ENCODE results near the gene DGCR2. TPM values are rescaled to one million over a fixed set of nuclear protein-coding genes. Genes with fewer than 3 reads are reported as not detected.

The DGCR2 gene
- total and polyA plus RNA-seq, 2 of the 8 experiments (the other 6 are each of a cell fraction or from before 2014, with no cell fraction given): 42.3 to 62.2 TPM

DNA sequence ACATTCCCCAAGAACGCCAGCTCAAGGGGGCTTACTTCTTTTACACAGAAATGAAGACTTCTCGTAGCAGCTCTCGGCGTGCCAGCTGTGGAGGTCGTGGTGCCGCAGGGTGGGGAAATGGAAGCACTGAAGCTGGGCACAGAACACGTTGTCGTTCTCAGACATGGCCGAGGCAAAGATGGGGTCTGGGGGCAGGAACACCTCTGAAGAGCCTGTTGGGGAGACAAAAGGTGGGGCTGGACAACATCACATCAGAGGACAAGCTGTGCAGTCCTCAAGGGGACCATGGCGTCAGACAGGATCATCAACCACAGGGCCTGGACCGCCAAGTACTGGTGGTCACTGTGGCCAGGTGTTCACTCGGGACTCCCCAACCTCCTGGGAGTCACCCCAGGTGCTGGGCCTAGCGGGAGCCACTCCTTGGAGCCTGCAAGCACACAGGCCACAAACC is 65.2 kb downstream of the DGCR2 start:
- H2AK5ac ChIP-seq (ENCODE audit: low read depth, low read length): no peak overlapping the region
- FAIRE-seq (no peak), DNase-seq (ENCODE audit: low read depth in 1 of 2, low spot score in 2 of 2) (no peak)
- no peaks in the 10 kb centered on the region for H3K9me3 ChIP-seq (ENCODE audit: insufficient read depth in 2 of 2, low read depth in 1 of 2, low read length in 1 of 2)
- H3K18ac ChIP-seq (ENCODE audit: extremely low read depth, low read length): no peak overlapping the region
- no peak overlapping the region for H4K91ac ChIP-seq (replicated peaks; ENCODE audit: insufficient read length, low read length)
- peaks cover 2 to 12% of the 10 kb centered on the region in 2 experiments for H4K20me1 ChIP-seq (replicated peaks in 1 of 2; ENCODE audit: control insufficient read depth in 1 of 2, insufficient read depth in 2 of 2, low read length in 2 of 2)
- H3K9ac ChIP-seq (replicated peaks in 1 of 4; ENCODE audit: extremely low read depth in 1 of 4, low read depth in 3 of 4, low read length in 3 of 4): no peak overlapping the region
- peaks cover 3 to 42% (median 12%) of the 10 kb centered on the region in 4 experiments; a peak in 6 of 8 replicates for H3K36me3 ChIP-seq (ENCODE audit: control insufficient read depth in 2 of 4, insufficient read depth in 4 of 4, low read length in 3 of 4)
- no peak overlapping the region for H2BK120ac ChIP-seq (replicated peaks; ENCODE audit: low read depth, low read length)
- H4K8ac ChIP-seq (ENCODE audit: extremely low read depth, insufficient read depth, low read length): no peak overlapping the region
- no peak overlapping the region for H3K14ac ChIP-seq (ENCODE audit: insufficient read length)
- H3K4me1 ChIP-seq (replicated peaks in 1 of 4; ENCODE audit: control insufficient read depth in 3 of 4, insufficient read depth in 4 of 4, low read length in 3 of 4): no peaks in the 10 kb centered on the region
- H3K79me2 ChIP-seq (ENCODE audit: control insufficient read depth in 1 of 2, insufficient read depth in 2 of 2, low read length in 2 of 2): no peaks in the 10 kb centered on the region
- no peak overlapping the region for H4K5ac ChIP-seq (ENCODE audit: insufficient read length, low read depth, low read length)
- no peak overlapping the region for H3K27ac ChIP-seq (ENCODE audit: low read depth, low read length)
- no peak overlapping the region for H3K4me3 ChIP-seq (ENCODE audit: extremely low read depth in 1 of 4, insufficient read depth in 2 of 4, low read depth in 3 of 4, low read length in 4 of 4)
- H2AFZ ChIP-seq (ENCODE audit: low read length): no peak overlapping the region
- H3K23me2 ChIP-seq (ENCODE audit: low read depth, low read length): no peaks in the 10 kb centered on the region
- no peak overlapping the region for H2BK5ac ChIP-seq (ENCODE audit: low read depth, low read length)
- H3K56ac ChIP-seq (replicated peaks; ENCODE audit: insufficient read length, low read depth, low read length): no peak overlapping the region
- no peaks in the 10 kb centered on the region for H3K27me3 ChIP-seq (replicated peaks in 1 of 4; ENCODE audit: control insufficient read depth in 3 of 4, extremely low read depth in 1 of 4, insufficient read depth in 3 of 4, low read length in 3 of 4)
- WGBS, 2 experiments (ENCODE audit: extremely low coverage in 1 of 2, insufficient coverage in 1 of 2, insufficient read length in 1 of 2, insufficient replicate concordance in 2 of 2, low coverage in 1 of 2, low lambda C conversion rate in 2 of 2, missing lambda C conversion rate in 1 of 2): 92% methylated on average over 13 of the region's 13 CpGs; no CpG with 5 or more reads in 1 of the 2 experiments
- no peak overlapping the region for H3K23ac ChIP-seq (ENCODE audit: insufficient read length)
- H3K79me1 ChIP-seq (ENCODE audit: low read depth, low read length): no peaks in the 10 kb centered on the region; the same call in none of the 2 replicates
- H2BK15ac ChIP-seq (ENCODE audit: low read length): no peak overlapping the region
- no peak overlapping the region for H3K4me2 ChIP-seq (ENCODE audit: insufficient read depth in 1 of 2, low read depth in 2 of 2, low read length in 2 of 2)
- H3K4ac ChIP-seq (replicated peaks; ENCODE audit: insufficient read length, low read depth, low read length): no peak overlapping the region
- H2BK20ac ChIP-seq (ENCODE audit: low read length): no peak overlapping the region
- ChIA-PET POLR2A (ENCODE audit: partially characterized antibody) (no interaction called here), CTCF (ENCODE audit: partially characterized antibody) (interaction anchor here (1.2 to 1.8 kb wide), 3 partner anchors 9 to 48 kb away, joined by 3 to 4 read pairs (median 4); no protein-coding TSS in a partner anchor)
- no peak overlapping the region for H2BK12ac ChIP-seq (ENCODE audit: low read depth, low read length)
- TF ChIP-seq SRF (IDR thresholded peaks at IDR 0.05; ENCODE audit: low read depth, low read length): no peak
- no peak for TF ChIP-seq POLR2AphosphoS5 (IDR thresholded peaks at IDR 0.05; ENCODE audit: low read depth, low read length)
- no peak for TF ChIP-seq RXRA (IDR thresholded peaks at IDR 0.05; ENCODE audit: insufficient read depth, low read depth, low read length)
- no peak for TF ChIP-seq RFX5 (IDR thresholded peaks at IDR 0.05; ENCODE audit: borderline replicate concordance, low read depth, low read length)
- no peak for TF ChIP-seq SAP30 (IDR thresholded peaks at IDR 0.05; ENCODE audit: insufficient read depth, insufficient replicate concordance, low read length)
- no peak for TF ChIP-seq KDM5A (IDR thresholded peaks at IDR 0.05; ENCODE audit: low read length)
- TF ChIP-seq EGR1 (IDR thresholded peaks at IDR 0.05; ENCODE audit: borderline replicate concordance, low read depth, low read length): no peak
- TF ChIP-seq KDM4A (IDR thresholded peaks at IDR 0.05; ENCODE audit: low read depth, low read length, severe bottlenecking): no peak
- no peak for TF ChIP-seq TEAD4 (IDR thresholded peaks at IDR 0.05; ENCODE audit: low read depth, low read length)
- no peak for TF ChIP-seq GABPA (IDR thresholded peaks at IDR 0.05; ENCODE audit: borderline replicate concordance, insufficient read depth, low read length)
- no peak for TF ChIP-seq JUN (IDR thresholded peaks at IDR 0.05; ENCODE audit: low read depth, low read length)
- no peak for TF ChIP-seq CEBPB (IDR thresholded peaks at IDR 0.05; ENCODE audit: low read depth, low read length)
- TF ChIP-seq, protein P1, sequence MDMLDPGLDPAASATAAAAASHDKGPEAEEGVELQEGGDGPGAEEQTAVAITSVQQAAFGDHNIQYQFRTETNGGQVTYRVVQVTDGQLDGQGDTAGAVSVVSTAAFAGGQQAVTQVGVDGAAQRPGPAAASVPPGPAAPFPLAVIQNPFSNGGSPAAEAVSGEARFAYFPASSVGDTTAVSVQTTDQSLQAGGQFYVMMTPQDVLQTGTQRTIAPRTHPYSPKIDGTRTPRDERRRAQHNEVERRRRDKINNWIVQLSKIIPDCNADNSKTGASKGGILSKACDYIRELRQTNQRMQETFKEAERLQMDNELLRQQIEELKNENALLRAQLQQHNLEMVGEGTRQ (IDR thresholded peaks at IDR 0.05; ENCODE audit: low read length): no peak
- TF ChIP-seq TCF12 (IDR thresholded peaks at IDR 0.05; ENCODE audit: low read depth, low read length): no peak

Data from H1 (cell line).